ENCODE data around the gene LIG4.
A peak's percentile ranks its signal among the peaks of the same experiment; 100 is the strongest.
"Not testable (repeated sequence)": the region's sequence is repeated elsewhere in the genome, so short reads cannot be mapped to it uniquely, and the experiment has no call there.

The LIG4 gene

DNA sequence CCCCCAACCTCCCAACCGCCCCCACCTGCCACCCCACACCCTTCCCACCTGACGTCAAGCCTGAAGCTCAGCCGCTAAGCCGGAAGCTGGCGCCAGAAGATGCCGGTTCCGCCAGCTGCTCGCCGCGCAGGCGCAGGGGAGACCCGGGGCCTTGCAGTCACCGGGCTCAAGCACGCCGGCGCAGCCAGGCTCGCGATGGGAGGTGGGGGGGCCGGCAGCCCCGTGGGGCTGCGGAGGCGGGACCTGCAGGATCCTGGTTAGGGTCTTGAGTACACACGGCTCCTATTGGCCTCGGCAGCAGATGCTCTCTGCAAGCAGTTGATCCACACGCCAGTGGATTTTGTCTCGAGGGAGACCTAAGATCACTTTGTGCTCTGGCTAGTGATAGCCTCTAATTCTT, at the start of gene LIG4:
LIG4 (minus strand) TSS at position 101 of the 400 bp plus-strand sequence. CDS start 4,268 bp downstream, outside the sequence.
- DNase-seq: peak; percentile 84

- no peak for DNase-seq
Observed at GRCh38 chr13:108263621-108264355, 48.5 kb upstream of the LIG4 start.

DNA sequence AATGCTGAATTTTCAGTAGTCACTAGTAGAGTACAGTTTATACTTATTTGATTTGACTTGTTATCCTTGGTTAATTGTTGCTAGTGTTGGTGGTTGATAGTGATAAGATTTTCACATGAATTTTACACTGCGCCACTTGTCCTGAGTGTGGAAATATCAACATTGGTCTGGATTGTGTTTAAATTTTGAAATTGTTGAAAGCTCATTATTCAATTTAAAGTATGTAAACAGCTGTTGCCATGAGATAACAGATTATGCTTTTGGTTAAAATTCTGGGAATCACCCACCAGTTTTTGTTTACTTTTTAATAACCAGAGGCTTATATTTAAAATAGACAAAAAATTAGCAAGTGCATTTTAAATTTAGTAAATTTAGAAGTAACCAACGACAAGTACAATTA, 41.9 kb upstream of the LIG4 start:
- no peak for DNase-seq

DNA sequence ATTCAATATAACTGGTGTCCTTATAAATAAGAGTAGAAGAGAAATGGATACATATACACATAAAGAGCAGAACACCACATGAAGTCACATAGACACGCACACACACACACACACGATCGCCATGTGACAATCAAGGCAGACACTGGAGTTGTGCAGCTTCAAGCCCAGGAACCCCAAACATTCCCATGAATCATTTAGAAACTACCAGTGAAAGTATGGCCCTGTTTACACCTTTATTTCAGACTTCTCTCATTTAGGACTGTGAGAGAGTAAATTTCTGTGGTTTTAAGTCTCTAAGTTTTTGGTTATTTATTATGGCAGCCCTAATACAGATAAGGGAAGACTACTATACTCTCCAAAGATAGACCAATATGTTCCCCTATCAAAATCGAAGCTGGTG, 33.8 kb upstream of the LIG4 start:
- DNase-seq: no peak

GRCh38 chr13:108230377-108230776, 15.0 kb upstream of the LIG4 start:
- DNase-seq: no peak

DNA sequence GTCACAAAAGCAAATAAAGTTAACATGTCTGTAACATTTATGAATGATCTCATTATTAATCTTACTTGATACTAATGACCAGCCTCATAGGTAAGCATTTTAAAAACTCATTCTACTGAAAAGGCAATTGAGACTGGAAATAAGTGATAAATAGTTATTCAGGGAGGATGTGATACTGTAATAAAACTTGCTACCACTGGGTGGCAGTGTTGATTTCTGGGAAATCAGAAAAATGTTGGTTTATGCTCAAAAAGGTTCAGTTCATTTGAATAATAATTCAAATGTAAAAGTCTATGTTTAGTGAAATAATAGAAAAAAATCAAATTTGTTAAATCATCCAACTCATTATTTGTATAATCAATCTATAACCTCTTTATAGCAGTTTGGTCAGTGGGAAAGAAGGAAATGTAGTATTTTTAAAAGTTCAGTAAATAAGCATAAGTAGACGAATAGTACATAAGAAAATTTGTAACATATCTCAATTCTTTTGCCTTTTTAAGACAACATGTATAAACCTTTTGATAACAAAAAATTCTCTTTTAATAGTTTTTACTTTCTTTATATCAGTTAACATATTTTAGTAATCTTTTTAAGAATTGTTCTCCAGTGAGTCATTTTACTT, 12.4 kb upstream of the LIG4 start:
- no peak for DNase-seq

DNA sequence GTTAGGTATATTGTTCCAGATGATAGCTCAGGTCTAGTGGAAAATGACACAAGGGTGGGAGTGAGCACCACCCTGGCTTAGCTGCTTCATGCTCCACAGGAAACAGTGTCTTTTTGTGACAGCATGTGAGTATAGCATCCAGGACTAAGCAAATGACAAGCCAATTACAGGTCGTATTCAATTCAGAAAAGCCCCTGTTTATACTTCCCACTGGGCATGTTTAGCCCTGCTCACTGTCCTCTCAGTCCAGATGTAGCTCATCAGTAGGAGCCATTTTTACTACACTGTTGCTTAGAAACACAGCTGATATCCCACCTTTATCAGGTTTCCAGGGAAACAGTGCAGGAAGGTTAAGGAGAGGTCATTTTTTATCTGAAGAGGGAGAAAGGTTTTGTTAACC, 10.8 kb upstream of the LIG4 start:
- DNase-seq: no peak

DNA sequence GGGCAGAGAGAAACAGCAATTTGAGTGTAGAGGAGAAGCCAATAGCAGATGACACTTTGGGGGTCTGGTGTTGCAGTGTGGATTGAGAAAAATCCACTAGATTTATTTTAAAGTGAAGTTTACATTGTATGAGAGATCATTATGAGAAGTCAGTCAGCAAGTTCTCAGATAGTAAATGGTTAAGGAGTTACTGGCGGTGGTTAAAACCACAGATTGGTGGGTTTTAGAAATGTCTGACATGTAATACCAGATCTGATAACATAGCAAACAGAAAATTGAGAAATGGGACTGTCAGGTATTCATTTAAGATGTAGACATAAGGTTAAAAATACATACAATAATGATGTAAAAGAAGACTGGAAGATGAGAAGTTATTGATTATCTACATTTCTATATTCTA, 10.1 kb upstream of the LIG4 start:
- no peak for DNase-seq

DNA sequence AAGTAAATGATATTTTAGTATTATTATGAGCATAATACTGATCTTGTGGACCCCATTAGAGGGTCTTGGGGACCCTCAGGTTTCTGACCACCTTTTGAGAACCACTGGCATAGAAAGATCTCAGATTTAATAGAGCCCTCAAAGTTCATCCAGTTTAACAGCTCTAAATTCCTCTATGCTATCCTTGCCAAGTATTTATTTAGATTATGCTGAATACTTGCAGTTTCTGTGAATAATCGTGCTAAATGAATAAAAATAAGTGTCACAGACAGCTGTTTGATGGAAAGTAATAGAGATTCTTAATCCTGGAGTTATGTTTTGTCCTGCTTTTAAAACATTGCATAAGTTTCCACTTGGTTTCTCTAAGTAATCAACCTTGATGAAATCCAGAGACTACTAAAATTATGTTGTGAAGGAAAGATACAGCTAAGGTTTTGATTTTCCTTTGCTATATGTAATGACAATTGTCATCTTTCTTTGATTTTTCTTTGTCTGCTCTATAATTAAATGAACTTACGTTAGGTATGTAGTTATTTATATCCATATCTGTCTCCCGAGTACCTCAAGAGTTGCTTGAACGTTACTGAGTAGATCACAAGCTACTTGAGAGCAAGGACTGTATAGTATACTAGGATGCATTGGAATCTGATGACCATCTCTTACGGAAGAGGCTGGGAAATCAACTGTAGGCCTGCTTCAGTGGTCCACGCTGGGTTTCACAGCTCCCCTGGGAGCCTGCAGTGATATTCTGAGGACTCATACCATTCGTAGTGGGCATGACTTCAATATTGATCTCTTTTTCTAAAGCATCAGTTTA, 8.6 kb upstream of the LIG4 start:
- no peak for DNase-seq

DNA sequence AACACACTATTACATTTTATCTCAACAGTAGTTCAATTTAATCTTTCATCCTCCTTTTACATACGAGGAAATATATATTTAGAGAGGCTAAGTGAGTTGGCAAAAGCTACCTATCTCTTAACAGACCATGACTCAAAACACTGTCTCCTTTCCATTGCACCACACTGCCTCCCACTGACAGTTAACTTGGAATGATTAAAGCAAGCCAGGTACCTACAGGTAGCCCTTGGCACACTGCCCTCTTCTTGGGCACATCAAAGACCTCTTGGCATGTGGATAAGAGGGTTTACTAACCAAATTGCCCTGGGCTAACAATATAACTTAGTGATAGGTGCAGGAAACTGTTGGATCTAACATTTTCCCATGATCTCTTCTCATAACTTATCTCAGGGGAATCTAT, 4.7 kb upstream of the LIG4 start:
- DNase-seq: no peak

DNA sequence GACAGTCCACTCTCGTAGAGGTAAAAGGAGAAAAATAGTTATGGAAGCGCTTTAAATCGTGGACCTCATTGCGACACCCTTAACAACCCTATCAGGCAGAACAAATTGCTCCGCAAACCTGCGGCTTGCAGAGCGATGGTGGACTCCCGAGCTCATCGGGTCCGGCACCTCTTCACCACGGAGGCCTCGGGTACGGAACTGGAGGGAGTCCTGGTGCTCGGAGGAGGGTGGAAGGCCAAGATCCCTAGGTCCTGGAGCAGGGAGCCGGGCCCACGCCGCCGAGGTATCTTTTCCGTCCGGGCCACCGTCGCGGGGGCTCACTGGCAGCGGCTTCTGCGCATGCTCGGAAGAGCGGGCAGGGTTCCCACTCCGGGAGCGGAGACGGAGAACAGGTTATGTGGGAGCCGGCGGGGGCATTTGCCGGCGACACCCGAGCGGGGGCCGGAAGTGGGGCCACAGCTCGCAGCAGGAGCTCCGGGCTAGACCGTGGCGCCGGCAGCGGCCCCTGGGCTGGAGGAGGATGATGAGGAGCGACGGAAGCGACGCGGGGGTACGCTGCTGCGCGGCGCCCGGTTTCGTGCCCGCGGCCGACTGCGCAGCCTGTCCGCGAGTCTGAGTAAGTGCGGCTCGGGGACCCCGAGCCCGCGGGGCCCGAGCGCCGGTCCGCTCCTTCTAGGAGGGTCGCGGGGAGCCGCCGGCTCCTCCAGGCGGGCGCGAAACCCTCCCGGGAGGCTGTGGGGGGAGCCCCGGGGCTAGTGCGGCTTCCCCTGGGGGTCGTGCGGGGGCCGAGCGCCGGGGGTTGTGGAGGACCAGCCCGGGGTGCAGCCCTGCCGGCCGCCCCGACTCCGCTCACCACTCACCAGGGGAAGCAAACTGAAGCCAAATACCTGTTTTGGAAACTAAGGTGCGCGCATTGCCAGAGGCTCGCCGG, 3.0 kb upstream of the LIG4 start, which contains the start of gene ABHD13:
ABHD13 (plus strand) TSS at position 349 of the 931 bp plus-strand sequence. CDS start 10,827 bp downstream, outside the sequence.
- peak; percentile 70 for DNase-seq

GRCh38 chr13:108217307-108218043, 2.1 kb upstream of the LIG4 start:
- not testable (repeated sequence) for DNase-seq

GRCh38 chr13:108214441-108215271, 680 bp downstream of the LIG4 start:
- DNase-seq: no peak

DNA sequence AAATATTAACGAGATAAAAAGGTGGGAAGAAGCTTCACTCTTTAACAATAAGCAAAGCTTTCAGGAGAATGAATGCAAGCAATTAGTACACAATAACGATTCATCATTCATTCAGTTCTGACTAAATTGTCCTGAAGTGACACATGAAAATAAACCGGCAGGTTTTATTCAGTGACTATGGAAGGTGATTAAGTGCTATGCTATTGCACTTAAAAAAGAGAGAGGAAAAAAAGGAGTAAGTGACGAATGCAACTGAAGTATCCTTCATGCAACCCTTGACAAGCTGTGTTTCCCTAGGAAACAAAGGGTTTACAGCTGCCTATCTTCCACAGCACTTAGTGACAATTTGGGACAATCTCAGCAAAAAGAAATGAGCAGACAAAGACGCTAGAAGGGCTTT, 1.4 kb downstream of the LIG4 start:
- DNase-seq: no peak

- DNase-seq: no peak
Observed at GRCh38 chr13:108212886-108213285, 2.5 kb downstream of the LIG4 start.

DNA sequence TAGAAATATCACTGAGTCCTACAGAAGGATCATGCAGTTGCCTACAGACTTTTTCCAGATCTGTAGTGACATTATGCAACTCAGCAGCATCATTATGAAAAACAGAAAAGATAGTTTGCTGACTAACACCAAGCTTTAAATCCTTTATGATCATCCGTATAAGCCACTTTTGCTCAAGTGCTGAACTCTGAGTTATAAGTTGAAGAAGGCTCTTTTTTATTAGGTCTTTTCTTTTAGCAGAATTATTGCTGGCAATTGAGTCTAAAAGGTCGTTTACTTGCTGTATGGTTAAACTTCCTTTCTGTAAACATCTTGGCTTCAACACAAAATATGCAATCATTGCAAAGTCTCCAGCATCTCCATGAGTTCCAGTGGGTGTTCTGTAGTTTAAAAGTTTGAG, 4.8 kb downstream of the LIG4 start:
- DNase-seq: no peak

DNA sequence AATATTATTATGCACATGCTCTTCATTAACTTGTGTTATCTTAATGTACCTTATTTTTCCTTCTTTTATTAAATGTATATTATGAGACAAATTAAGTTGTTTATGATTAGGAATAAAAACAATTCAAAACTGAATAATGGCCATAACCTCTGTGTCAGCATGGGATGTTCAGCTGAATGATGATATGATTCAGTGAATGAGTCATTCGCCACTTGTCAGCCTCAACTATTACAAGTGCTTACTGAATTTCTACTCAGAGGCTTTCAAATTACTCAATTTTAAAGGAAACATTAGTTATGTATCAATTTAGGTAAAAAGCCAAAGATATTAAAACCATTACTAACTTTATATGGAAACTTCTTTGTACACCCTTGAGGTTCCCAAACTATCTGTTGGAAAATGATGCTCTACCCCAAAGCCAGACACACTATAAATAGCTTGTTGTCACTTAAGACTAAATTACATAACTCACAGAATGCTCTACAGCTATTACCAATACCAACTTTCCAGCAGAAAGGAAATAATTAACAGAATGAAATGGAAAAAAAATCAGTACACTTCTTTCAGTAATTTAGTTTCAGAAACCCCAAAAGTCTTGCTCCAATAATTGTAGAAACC, 14.4 kb downstream of the LIG4 start:
- no peak for DNase-seq

DNA sequence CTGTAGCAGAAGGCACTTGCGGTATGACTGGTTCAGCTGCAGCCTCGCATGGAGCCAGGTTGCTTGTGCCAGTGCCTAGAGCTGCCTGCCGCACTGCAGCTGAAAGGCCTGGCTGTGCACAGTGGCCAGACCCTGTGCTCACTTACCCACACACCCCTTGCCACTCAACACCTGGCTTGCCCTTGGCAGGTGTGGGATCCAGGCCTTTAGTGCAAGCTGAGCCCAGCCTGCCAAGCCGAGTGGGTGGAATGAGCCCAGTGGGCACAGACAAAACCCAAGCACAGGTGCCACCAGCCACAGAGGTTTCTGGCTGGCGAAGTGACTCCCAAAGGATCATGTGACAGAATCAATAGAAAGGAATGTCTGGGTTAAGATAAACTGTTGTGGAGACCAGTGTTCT, 19.5 kb downstream of the LIG4 start:
- DNase-seq: no peak

DNA sequence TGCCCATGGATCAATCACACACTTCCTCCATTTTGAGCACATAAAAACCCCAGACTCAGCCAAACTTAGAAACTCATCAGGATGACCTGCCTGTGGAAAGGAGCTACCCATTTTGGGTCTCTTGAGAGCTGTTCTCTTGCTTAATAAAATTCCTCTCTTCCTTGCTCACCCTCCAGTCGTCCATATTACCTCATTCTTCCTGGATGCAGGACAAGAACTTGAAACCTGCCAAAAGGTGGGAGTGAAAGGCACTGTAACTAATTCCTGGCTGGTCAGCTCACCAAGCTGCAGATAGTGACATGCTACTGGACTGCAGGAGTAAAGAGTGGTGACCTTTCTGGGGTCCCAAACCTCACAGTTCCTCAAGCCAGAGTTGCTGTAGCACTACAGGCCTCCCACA, 20.2 kb downstream of the LIG4 start:
- DNase-seq: no peak

- no peak for DNase-seq
Observed at GRCh38 chr13:108194435-108194936, 20.9 kb downstream of the LIG4 start.

Measured in cortex of kidney (tissue), 1 donor.